Measurements from ENCODE around the gene NRL.

Gene NRL

GRCh38 chr14:24157331-24157730 lies 42.6 kb upstream of the NRL start:
- TF ChIP-seq CTCF (IDR thresholded peaks at IDR 0.05) = no peak
- Histone ChIP-seq H3K27me3 (no peaks in the 10 kb centered on the region), H3K4me1 (ENCODE audit: control insufficient read depth in 1 of 2, insufficient read depth in 1 of 2, low read depth in 1 of 2, low read length in 1 of 2) (peaks cover 14 to 16% of the 10 kb centered on the region in 2 experiments), H3K36me3 (peaks cover 75% of the 10 kb centered on the region), H3K4me3 (ENCODE audit: low read depth in 1 of 2, low read length in 1 of 2) (no peak overlapping the region), H3K27ac (no peak overlapping the region), H3K9me3 (no peaks in the 10 kb centered on the region)

- Histone ChIP-seq H3K27ac (no peak overlapping the region), H3K36me3 (peaks cover 79% of the 10 kb centered on the region), H3K4me1 (ENCODE audit: control insufficient read depth in 1 of 2, insufficient read depth in 1 of 2, low read depth in 1 of 2, low read length in 1 of 2) (peaks cover 9 to 11% of the 10 kb centered on the region in 2 experiments), H3K9me3 (no peaks in the 10 kb centered on the region), H3K4me3 (ENCODE audit: low read depth in 1 of 2, low read length in 1 of 2) (no peak overlapping the region), H3K27me3 (no peaks in the 10 kb centered on the region)
- TF ChIP-seq CTCF (IDR thresholded peaks at IDR 0.05) = no peak
These were observed 42.1 kb upstream of the NRL start for GRCh38 chr14:24156840-24157239.

GRCh38 chr14:24155100-24155499 lies 40.4 kb upstream of the NRL start:
- no peak overlapping the region for H3K4me3 ChIP-seq (ENCODE audit: low read depth in 1 of 2, low read length in 1 of 2)
- H3K9me3 ChIP-seq = no peaks in the 10 kb centered on the region
- no peaks in the 10 kb centered on the region for H3K27me3 ChIP-seq
- peaks cover 89% of the 10 kb centered on the region for H3K36me3 ChIP-seq
- no peak for TF ChIP-seq CTCF (IDR thresholded peaks at IDR 0.05)
- H3K27ac ChIP-seq = peak overlapping the region; percentile 41
- peaks cover 0 to under 1% of the 10 kb centered on the region in 2 experiments for H3K4me1 ChIP-seq (ENCODE audit: control insufficient read depth in 1 of 2, insufficient read depth in 1 of 2, low read depth in 1 of 2, low read length in 1 of 2)

- peaks cover 20 to 22% of the 10 kb centered on the region in 2 experiments for H3K4me1 ChIP-seq (ENCODE audit: control insufficient read depth in 1 of 2, insufficient read depth in 1 of 2, low read depth in 1 of 2, low read length in 1 of 2)
- peaks cover 77% of the 10 kb centered on the region for H3K36me3 ChIP-seq
- TF ChIP-seq CTCF (IDR thresholded peaks at IDR 0.05) = no peak
- no peaks in the 10 kb centered on the region for H3K27me3 ChIP-seq
- no peak overlapping the region for H3K4me3 ChIP-seq (ENCODE audit: low read depth in 1 of 2, low read length in 1 of 2)
- no peaks in the 10 kb centered on the region for H3K9me3 ChIP-seq
- no peak overlapping the region for H3K27ac ChIP-seq
These were observed 36.8 kb upstream of the NRL start for GRCh38 chr14:24151404-24152080.

- peaks cover 72% of the 10 kb centered on the region for H3K36me3 ChIP-seq
These were observed 36.2 kb upstream of the NRL start for GRCh38 chr14:24150993-24151392.

More at GRCh38 chr14:24150993-24151392, 36.2 kb upstream of the NRL start:
- no peaks in the 10 kb centered on the region for H3K27me3 ChIP-seq
- H3K27ac ChIP-seq = no peak overlapping the region
- no peaks in the 10 kb centered on the region for H3K9me3 ChIP-seq
- H3K4me1 ChIP-seq (ENCODE audit: control insufficient read depth in 1 of 2, insufficient read depth in 1 of 2, low read depth in 1 of 2, low read length in 1 of 2) = peaks cover 24 to 26% of the 10 kb centered on the region in 2 experiments
- no peak for TF ChIP-seq CTCF (IDR thresholded peaks at IDR 0.05)
- no peak overlapping the region for H3K4me3 ChIP-seq (ENCODE audit: low read depth in 1 of 2, low read length in 1 of 2)
